Left cardiac atrium (tissue), 4 donors: ENCODE measurements around the gene NAT14. TPM values are rescaled to one million over a fixed set of nuclear protein-coding genes. Genes with fewer than 3 reads are reported as not detected.

Experiments
- ATAC-seq, 2 donors: fragments of 200-7000 bp; cut with Tn5 transposase; one replicate each; pipeline ENCODE4 v1.9.1; 2020; ENCODE audit warnings: mild to moderate bottlenecking in 2 of 2, moderate library complexity in 2 of 2
- DNase-seq: peaks from one replicate; pipeline ENCODE4 v3.0.0-alpha.2; 2020
- intact Hi-C, 2 donors: fragments of 100-400 bp; cut with DNase I; formaldehyde crosslinking; loops; one replicate each; pipeline versions ENCODE4 v1.14.1 to v1.15.1; 2022 to 2023
- total RNA-seq, 2 donors: library from RNA; stranded (reverse); fragmentation: NEBNext Ultra II Directional; extraction: Animal tissue kit (Norgen Biotek cat#: 25700); gene quantifications; one replicate each; pipeline ENCODE4 v1.2.1, GENCODE V29; 2021
- donor health status: DM: no; HTN: yes; CAD: no.
- donor health status: DM: no; HTN: yes; CAD: no; lungs with severe emphysema.
- donor health status: DM: yes; HTN: yes; CAD: no.
- donor health status: Dilated cardiomyopathy.

The NAT14 gene
- total RNA-seq, 2 donors from 2014 or later, result 9.2 to 13.7 TPM

DNA sequence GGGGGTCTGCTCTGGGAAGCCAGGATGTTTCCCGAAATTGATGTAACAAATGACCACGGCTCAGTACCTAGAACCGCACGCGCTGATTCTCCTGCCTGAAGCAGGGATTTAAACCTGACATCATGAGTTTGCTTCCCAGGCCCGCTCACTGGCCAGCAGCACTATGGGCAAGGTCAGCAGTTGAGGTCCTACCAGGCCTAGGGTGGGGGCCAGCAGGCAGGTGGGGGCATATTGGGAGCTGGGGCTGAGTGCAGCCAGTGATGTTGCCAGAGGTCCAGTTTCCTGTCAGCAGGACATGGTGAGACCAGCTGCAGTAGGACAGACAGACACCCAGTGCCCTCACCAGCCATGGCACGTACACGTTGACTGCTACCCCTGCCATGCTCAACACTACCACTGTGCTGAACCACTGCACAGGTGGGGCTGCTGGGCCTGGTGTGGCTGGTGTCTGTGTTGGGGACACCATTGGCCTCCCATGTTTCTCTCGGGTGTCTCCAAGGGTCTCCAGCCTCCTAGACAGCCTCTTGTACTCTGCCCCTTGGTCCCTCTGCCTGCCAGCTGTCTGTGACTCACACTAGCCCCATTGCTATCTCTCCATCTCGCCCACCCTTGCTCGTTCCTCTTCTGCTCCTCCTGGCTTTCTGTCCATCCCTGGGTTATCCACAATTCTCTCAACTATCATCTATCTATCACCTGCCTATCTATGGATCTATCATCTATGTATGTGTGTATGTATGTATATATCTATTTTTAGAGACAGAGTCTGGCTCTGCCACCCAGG is 19.3 kb upstream of the NAT14 start:
- DNase-seq, result no peak
- no peak for ATAC-seq
- intact Hi-C loops, result loop anchor here (2.0 to 5.0 kb wide), 2 partner anchors 37 to 39 kb away; no protein-coding TSS in a partner anchor

DNA sequence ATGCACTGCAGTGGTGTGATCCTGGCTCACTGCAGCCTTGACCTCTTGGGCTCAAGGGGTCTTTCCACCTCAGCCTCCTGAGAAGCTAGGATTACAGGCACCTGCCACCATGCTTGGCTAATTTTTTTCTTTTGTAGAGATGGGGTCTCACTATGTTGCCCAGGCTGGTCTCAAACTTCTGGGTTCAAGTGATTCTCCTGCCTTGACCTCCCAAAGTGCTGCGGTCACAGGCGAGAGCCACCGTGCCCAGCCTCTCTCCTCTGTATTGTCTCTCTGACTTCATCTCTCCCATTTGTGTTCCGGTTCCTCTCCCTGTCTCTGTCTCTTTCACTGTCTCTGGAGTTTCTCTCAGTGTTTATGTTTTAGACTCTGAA is 18.8 kb upstream of the NAT14 start:
- intact Hi-C loops, result loop anchor here (2.0 to 5.0 kb wide), 2 partner anchors 36 to 39 kb away; no protein-coding TSS in a partner anchor
- DNase-seq, result no peak
- no peak for ATAC-seq

DNA sequence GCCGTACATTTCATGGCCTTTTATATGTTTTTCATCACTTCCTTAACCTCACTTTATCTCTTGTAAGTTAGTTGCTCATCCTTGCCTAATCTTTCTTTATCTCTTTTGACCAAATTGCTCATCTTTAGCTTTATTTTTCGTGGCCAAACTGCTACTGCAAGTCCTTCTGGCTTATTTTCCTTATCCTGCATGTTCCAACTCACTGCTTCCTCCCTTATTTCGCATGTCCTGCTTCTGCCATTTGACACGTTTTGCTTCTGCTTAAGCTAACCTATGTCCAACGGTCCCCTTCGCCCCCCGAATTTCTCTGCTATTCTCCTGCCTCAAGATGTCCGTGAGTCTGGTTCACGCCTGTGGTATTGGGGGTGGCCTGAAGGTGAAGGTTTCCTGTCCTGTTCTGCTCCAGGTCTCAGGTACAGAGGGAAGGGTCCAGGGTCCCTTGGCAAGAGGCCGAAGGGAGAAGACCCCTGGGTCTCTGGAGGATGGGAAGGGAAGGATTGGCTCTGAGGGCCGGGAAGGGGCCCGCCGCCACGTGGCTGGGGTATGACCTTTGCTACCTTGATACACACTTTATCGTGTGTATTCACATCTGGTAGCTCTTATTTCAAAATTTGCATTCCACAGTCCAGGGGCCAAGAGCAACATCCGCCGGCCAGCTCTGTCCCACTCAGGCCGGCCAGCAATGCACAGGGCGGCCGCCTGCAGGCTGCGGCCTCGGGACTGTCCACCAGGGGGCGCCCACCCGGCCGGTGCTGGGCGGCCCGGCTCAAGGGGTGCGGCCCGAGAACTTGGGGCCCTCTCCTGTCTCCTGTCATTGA is 17.5 kb upstream of the NAT14 start:
- intact Hi-C loops, result loop anchor here (2.0 to 5.0 kb wide), 2 partner anchors 35 to 37 kb away; no protein-coding TSS in a partner anchor
- peak; percentile 90 to 94 for ATAC-seq
- DNase-seq, result peak; percentile 79

DNA sequence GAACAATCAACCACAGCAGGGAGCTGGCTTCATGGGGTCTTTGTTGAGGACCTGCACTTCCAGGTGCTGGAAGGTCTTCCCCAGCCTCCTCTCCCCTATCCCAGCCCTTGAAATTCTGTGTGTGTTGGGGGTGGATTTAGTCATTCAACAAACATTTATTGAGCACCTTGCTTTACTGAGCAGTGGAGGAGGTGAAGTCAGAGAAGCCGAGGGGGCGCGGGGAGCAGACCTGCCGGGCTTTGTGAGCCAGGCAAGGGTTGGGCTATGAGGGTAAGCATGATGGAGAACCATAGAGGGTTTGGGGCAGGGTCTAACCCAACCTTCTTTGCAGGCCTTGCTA is 17.0 kb upstream of the NAT14 start:
- DNase-seq (no peak), ATAC-seq (no peak)
- intact Hi-C loops, result loop anchor here in 1 of 2 donors (5.0 kb wide), 1 partner anchor 34 kb away; no protein-coding TSS in a partner anchor

DNA sequence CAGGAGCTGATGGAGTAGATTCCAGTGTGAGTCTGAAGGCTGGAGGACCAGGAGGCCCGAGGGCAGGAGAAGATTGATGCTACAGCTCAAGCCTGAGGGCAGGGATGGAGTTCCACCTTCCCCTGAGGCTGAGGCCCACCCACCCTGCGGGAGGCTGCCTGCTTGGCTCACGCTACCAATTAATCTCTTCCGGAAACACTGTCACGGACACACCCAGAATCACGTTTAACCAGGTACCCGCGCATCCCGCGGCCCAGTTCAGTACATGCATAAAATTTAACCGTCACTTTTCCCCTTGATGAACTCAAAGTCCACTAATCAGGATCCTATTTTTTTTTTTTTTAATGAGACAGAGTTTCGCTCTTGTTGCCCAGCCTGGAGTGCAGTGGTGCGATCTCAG is 13.7 kb upstream of the NAT14 start:
- intact Hi-C loops, result no loop called here
- no peak for ATAC-seq
- no peak for DNase-seq

DNA sequence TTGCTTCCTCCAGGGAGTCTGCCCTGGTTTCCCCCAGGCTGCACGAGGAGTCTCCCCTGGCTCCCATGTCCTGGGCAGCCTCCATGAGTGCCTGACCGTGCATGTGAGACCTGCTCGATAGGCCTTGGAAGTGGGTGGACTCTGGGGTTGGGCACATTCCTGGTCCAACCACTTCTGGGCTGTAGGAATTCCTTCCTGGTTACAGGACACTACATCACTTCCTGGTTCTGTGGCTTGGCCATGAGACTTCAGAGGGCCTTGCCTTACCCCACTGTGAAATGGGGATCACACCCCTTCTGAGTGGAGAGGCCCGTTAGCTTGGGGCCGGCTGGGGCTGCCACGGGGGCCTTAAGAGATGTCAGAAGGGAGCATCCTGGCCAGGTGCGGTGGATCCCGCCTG is 12.5 kb upstream of the NAT14 start:
- no peak for DNase-seq
- intact Hi-C loops, result no loop called here
- ATAC-seq, result no peak

DNA sequence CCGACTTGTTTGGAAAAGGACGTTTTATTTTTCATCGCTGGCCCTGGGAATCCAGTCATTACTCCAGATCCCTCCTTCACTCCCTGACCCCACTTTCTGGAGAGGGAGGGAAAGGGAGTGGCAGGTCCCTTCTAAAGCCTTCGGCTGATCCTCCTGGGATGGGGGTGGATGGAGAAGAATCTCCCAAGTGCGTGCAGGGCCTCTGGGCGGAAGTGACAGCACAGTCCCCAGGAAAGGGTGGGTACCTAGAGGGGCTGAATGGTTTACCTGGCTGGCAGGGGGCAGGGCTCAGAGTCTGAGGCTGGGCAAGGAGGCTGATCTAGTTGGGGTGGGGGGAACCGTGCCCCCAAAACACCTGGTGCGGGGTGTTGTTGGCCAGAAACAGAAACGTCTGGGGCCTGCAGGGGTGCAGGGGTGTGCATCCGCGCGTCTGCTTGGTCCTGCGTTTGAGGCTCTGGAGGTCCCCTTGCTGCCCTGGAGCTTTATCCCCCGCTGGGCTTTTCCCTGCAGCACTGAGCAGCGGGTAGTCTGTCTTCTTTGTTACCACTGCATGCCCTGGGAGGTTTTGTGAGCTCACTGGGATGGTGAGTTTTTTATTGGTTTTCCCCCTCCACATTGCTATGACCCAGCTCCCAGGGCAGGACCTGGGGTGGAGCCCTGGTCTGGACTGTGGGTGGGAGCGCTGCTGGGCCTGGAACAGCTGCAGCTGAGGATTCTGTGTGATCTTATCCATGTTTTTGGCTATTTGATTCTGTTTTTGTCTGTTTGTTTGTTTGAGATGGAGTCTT is 11.6 kb upstream of the NAT14 start:
- ATAC-seq, result no peak
- intact Hi-C loops, result no loop called here
- no peak for DNase-seq

DNA sequence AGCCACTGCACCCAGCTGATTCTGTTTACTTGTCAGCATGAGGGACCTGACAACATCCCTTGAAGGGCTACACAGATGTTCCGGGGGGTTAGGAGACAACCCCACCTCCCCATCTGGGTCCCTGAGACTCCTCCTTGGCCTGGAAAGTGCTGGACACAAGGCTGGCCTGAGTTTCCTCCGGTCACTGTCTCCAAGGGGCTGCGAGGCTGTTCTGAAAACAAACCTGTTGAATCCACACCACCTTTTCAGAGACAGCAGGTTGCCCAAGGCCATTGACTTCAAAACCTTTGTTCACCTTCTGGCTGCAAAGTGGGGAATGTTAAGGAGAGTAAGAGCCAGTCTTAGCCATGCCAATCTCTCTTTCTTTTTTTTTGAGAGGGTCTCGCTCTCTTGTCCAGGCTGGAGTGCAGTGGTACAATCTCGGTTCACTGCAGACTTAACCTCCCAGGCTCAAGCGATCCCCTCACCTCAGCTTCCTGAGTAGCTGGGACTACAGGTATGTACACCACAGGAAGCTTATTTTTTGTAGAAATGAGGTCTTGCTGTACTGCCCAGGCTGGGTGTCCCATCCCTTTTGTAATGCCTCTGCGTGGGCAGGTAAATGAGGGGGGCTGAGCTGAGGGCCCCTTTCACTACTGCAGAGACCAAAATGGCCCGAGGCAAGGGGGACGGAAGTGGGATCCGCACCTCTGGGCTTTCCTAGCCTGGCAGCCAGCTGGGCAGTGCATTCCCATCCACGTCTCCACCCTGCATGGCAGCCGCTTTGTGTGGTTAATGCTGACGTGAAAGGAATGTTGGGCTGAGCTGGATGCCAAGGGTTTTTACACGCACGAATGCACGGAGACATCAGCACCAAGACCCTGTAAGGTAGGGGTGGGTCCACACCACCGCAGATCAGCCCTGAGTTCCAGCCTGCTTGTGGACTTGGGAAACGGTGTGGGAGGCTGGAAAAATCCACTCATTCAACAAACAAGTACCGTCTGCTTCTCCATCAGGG is 10.4 kb upstream of the NAT14 start:
- no peak for DNase-seq
- ATAC-seq, result no peak
- intact Hi-C loops, result no loop called here

DNA sequence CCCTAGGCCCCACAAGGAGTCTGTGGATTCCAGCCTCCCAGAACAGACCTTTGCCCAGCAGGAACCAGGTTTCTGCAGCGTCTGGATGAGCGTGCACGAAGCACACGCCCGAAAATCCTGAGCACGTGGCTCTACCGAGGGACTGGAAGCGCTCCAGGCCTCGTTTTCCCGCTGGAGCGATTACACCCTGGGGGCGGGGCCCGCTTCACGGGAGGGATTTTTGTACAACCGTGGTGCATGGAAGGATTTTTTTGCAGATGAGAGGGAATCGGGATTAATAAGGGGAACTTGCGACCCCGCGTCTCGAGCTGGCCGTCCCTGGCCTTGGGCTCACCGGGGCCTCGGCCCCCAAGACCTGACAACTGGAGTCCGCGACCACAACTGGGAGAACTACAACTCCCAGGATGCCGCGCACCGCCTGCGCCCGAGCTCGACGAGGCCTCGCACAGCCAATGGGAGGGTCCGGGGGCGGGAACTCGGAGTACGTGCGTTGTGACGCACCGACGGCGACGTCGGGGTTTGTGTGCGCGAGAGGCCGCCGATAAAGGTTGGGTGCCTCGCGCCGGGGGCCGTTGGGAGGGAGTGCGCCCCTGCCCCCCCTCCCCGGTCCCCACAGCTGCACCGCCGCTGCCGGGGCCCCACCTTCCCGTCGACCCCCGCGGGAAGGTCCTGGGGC is 8.8 kb upstream of the NAT14 start, which contains the start of gene ZNF628:
Gene ZNF628, plus strand, starts transcription at position 518 of the 676 bp plus-strand sequence. CDS start 3,294 bp downstream, outside the sequence.
- DNase-seq (peak; percentile 100), ATAC-seq (peak; percentile 97 to 98)
- intact Hi-C loops, result no loop called here

DNA sequence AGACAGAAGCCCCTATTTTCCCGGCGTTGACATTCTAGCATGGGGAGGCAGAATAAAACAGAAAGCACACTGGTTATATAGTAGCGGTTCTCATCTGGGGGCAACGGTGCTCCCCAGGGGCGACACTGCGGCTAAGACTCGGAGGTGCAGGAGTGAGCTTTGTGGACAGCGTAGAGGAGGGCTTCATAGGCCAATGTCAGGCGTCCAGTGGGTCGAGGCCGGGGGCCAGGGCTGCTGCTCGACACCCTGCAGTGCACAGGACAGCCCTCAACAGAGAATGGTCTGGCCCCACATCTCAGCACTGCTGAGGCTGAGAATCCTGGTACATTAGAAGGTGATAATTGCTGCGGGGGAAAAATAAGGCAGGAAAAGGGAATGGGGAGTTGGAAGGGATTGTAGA is 7.1 kb upstream of the NAT14 start:
- ATAC-seq, result no peak
- intact Hi-C loops, result no loop called here
- DNase-seq, result no peak

DNA sequence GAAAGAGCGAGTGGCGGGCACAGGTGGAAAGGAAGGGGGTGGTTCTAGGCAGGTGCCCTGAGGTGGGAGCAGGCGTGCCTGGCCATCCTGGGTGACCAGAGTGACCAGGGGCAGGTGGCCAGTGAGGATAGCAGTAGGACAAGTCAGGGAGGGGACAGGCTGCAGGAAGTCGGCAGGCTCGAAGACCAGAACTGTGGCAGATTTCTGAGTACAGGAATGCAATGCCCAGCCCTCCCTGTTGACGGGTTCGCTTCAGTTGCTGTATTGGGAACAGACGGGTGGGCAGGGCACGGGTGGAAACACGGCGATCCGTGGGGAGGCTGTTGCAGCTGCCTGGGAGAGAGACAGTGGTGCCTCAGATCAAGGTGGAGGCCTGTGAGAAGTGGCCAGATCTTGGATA is 6.6 kb upstream of the NAT14 start:
- intact Hi-C loops, result no loop called here
- ATAC-seq (no peak), DNase-seq (no peak)

DNA sequence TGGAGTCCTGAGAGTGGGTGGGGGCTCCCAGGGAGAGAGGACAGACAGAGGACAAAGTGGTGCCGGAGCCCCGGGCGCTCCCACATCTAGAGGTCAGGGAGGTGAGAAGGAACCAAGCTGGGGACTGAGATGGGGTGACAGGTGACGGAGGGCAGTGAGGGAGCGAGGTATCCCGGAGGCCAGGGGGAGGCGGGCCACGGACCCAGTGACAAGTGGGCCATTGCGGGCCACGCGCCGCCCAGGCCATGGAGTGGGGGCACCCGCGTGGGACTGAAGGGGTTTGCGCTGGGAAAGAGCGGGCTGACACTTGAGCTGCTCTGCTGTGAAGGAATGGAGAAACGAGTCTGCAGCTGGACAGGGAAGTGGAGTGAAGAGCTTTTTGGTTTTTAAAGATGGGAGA is 5.9 kb upstream of the NAT14 start:
- ATAC-seq (no peak), DNase-seq (no peak)
- intact Hi-C loops, result no loop called here

DNA sequence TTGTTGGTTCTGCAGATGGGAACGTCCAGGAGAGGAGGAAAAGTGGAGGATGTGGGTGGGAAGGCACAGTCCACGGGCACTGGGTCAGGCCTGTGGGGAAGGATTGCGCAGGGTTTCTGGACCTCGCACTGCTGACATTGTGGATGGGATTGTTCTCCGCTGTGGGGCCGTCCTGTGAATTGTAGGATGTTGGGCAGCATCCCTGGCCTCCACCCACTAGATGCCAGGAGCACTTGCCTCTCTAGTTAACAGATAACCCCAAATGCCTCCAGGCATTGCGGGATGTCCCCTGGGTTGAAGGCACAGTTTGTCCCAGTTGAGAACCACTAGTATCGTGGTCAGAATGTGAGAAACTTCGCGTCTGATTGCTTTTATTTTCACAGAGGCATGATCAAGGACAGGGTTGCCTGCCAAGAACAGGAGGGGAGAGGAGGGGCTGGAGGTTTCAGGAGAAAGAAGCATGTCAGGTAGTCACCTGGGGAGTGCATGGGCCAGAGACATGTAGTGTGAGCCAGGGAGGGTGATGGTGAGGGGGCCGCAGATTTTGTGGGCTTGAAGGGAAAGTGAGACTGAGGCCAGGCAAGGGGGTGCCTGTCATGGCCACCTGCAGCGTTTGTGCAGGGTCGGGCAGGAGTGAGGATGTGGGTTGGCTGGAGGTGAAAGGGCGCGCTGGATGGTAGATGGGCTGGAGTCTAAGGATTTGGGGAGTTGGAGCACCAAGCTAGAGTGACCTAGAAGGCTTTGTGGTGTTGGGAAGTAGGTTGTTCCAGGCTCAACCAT is 5.3 kb upstream of the NAT14 start:
- intact Hi-C loops, result no loop called here
- ATAC-seq, result no peak
- DNase-seq, result no peak

DNA sequence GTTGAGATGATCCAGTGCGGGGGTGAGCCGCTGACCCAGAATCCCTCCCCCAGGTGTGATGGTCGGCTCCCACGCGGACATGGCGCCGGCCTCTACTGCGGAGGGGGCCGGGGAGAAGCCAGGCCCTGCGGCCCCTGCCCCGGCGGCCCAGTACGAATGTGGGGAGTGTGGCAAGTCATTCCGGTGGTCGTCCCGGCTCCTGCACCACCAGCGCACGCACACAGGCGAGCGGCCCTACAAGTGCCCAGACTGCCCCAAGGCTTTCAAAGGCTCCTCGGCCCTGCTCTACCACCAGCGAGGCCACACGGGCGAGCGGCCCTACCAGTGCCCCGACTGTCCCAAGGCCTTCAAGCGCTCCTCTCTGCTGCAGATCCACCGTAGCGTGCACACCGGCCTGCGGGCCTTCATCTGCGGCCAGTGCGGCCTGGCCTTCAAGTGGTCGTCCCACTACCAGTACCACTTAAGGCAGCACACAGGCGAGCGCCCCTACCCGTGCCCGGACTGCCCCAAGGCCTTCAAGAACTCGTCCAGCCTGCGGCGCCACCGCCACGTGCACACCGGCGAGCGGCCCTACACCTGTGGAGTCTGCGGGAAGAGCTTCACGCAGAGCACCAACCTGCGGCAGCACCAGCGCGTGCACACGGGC is 3.7 kb upstream of the NAT14 start:
- ATAC-seq (no peak), DNase-seq (no peak)
- intact Hi-C loops, result no loop called here

DNA sequence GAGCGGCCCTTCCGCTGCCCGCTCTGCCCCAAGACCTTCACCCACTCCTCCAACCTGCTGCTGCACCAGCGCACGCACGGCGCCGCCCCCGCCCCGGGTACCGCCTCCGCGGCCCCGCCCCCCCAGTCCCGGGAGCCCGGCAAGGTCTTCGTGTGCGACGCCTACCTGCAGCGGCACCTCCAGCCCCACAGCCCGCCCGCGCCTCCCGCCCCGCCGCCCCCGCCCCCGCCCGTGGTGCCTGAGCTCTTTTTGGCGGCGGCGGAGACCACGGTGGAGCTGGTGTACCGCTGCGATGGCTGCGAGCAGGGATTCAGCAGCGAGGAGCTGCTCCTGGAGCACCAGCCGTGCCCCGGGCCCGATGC is 3.2 kb upstream of the NAT14 start:
- intact Hi-C loops, result no loop called here
- no peak for DNase-seq
- no peak for ATAC-seq

DNA sequence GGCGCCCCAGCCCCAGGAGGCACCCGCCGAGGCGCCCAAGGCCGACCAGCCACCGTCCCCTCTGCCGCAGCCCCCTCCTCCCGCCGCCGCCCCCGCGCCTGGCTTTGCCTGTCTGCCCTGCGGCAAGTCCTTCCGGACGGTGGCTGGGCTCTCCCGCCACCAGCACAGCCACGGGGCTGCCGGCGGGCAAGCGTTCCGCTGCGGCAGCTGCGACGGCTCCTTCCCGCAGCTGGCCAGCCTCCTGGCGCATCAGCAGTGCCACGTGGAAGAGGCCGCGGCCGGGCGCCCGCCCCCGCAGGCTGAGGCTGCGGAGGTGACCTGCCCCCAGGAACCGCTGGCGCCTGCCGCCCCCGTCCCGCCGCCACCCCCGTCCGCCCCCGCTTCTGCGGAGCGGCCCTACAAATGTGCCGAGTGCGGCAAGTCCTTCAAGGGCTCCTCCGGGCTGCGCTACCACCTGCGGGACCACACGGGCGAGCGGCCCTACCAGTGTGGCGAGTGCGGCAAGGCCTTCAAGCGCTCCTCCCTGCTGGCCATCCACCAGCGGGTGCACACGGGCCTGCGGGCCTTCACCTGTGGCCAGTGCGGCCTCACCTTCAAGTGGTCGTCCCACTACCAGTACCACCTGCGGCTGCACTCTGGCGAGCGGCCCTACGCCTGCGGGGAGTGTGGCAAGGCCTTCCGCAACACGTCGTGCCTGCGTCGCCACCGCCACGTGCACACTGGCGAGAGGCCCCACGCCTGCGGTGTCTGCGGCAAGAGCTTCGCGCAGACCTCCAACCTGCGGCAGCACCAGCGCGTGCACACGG is 2.6 kb upstream of the NAT14 start:
- no peak for DNase-seq
- intact Hi-C loops, result no loop called here
- ATAC-seq, result no peak
